K562 (cell line): Measurements from ENCODE around the gene IKBKE. TPM values are rescaled to one million over a fixed set of nuclear protein-coding genes. Genes with fewer than 3 reads are reported as not detected.

ENCODE experiments used
- ATAC-seq: fragments of 200-7000 bp; cut with Tn5 transposase; 3 replicates; pipeline ENCODE4 v1.9.1; 2020; ENCODE audit warnings: moderate library complexity
- BruUV-seq: library from RNA; stranded (reverse); fragments of 400-500 nt; replicated peaks from 2 replicates; lab custom pipeline; 2021; lab: Mats Ljungman, UMichigan
- CTCF ChIA-PET: fragments of 300-600 bp; formaldehyde crosslinking; extraction: SDS; loops from one replicate; lab custom pipeline; 2021; ENCODE audit warnings: low intra/inter-chr PET ratio; lab: Yijun Ruan, JAX
- POLR2A ChIA-PET: fragments of 300-600, 350-650 bp; sonication (Branson Sonifier 250); formaldehyde crosslinking; extraction: SDS; loops from one replicate; lab custom pipeline; 2021; ENCODE audit warnings: antibody characterized with exemption, inconsistent platforms; lab: Yijun Ruan, JAX
- DNase-seq, 4 experiments: peaks; one replicate each; pipeline versions ENCODE4 v3.0.0 to v3.0.0-alpha.2; 2011 to 2018; ENCODE audit warnings: low spot score in 3 of 4, mixed read lengths in 3 of 4; ENCODE audit errors: extremely low read depth in 1 of 4
- FAIRE-seq: peaks from 2 replicates; lab custom pipeline; 2011; peaks lifted over from hg19 to GRCh38; lab: Jason Lieb, UNC
- H2AFZ ChIP-seq: 2 replicates; pipeline ENCODE4 v1.6.0; 2011; ENCODE audit warnings: low read depth, low read length, control low read depth, inconsistent platforms
- H3K27ac ChIP-seq: fragments of 200-600 bp; 3 replicates; pipeline ENCODE4 v1.8.0; 2011; ENCODE audit warnings: low read depth, mild to moderate bottlenecking, control low read depth, inconsistent platforms, low read length, moderate library complexity, mixed read lengths; ENCODE audit errors: extremely low read depth
- H3K27me3 ChIP-seq, 2 experiments: fragments of 300-600 bp in 1 of 2; 2 replicates in 1 of 2; 3 replicates in 1 of 2; pipeline versions ENCODE4 v1.6.0 to v1.8.0; 2011; ENCODE audit warnings: inconsistent platforms in 2 of 2, low read length in 2 of 2, mild to moderate bottlenecking in 1 of 2, mixed read lengths in 1 of 2, moderate library complexity in 1 of 2; ENCODE audit not compliant: control insufficient read depth in 2 of 2, insufficient read depth in 2 of 2
- H3K36me3 ChIP-seq: fragments of 300-600 bp; 3 replicates; pipeline ENCODE4 v1.8.0; 2011; ENCODE audit warnings: mild to moderate bottlenecking, low read length, inconsistent platforms; ENCODE audit not compliant: control insufficient read depth, insufficient read depth
- H3K4me1 ChIP-seq, 2 experiments: fragments of 200-600 bp in 1 of 2; replicated peaks in 1 of 2; 2 replicates in 1 of 2; 3 replicates in 1 of 2; pipeline versions ENCODE4 v1.5.1 to v1.8.0; 2011; ENCODE audit warnings: inconsistent platforms in 2 of 2, low read length in 2 of 2, mild to moderate bottlenecking in 1 of 2, mixed read lengths in 1 of 2, moderate library complexity in 1 of 2; ENCODE audit not compliant: control insufficient read depth in 2 of 2, insufficient read depth in 2 of 2
- H3K4me2 ChIP-seq: 2 replicates; pipeline ENCODE4 v1.6.1; 2011; ENCODE audit warnings: low read length, control low read depth, inconsistent platforms, mixed read lengths; ENCODE audit not compliant: insufficient read depth
- H3K4me3 ChIP-seq: fragments of 200-600 bp; sonication (generic), shearing (Covaris generic); 2 replicates; pipeline ENCODE4 v1.5.1; 2016; ENCODE audit warnings: control low read depth, inconsistent platforms
- H3K79me2 ChIP-seq: fragments of 200-600 bp; 3 replicates; pipeline ENCODE4 v1.8.0; 2011; ENCODE audit warnings: low read length, inconsistent platforms; ENCODE audit not compliant: control insufficient read depth, insufficient read depth
- H3K9ac ChIP-seq, 2 experiments: 2 replicates each; pipeline versions ENCODE4 v1.6.0 to v1.6.1; 2011; ENCODE audit warnings: low read depth in 2 of 2, low read length in 2 of 2, control low read depth in 1 of 2, inconsistent platforms in 1 of 2, mild to moderate bottlenecking in 1 of 2, mixed read lengths in 1 of 2; ENCODE audit not compliant: insufficient read depth in 1 of 2
- H3K9me1 ChIP-seq: one replicate; pipeline ENCODE4 v1.6.0; 2011; ENCODE audit warnings: inconsistent platforms, mild to moderate bottlenecking, low read length, moderate library complexity; ENCODE audit not compliant: control insufficient read depth, insufficient read depth
- H3K9me3 ChIP-seq: replicated peaks from 2 replicates; pipeline ENCODE4 v1.5.1; 2011; ENCODE audit warnings: low read depth, low read length, inconsistent platforms; ENCODE audit not compliant: control insufficient read depth, insufficient read depth
- H4K20me1 ChIP-seq: replicated peaks from 2 replicates; pipeline ENCODE4 v1.6.1; 2011; ENCODE audit warnings: low read length, inconsistent platforms, mixed read lengths; ENCODE audit not compliant: control insufficient read depth, insufficient read depth
- POLR2G ChIP-seq: fragments of 200-400 bp; formaldehyde crosslinking; IDR thresholded peaks from 2 replicates; pipeline ENCODE4 v1.6.1; 2017; ENCODE audit warnings: low read depth, mild to moderate bottlenecking, antibody characterized with exemption, low read length, moderate library complexity
- WGBS: fragments of 100-300 bp; shearing (Covaris generic); methylation state at CpG from one replicate; pipeline ENCODE4 v1.1.6; 2016; ENCODE audit warnings: low coverage, mixed read lengths; ENCODE audit not compliant: insufficient coverage; ENCODE audit errors: missing lambda C conversion rate; 5-methylcytosine and 5-hydroxymethylcytosine counted together
- in situ Hi-C: fragments of 300-500 bp; cut with MboI; formaldehyde crosslinking; loops from 4 replicates; pipeline ENCODE4 v1.15.0; 2018; ENCODE audit warnings: inconsistent platforms, mixed read lengths
- intact Hi-C: fragments of 100-400 bp; cut with micrococcal nuclease; formaldehyde crosslinking; loops from 2 replicates; pipeline ENCODE4 v1.14.2; 2022
- polyA plus RNA-seq, 8 experiments: library from polyadenylated mRNA; depleted of rRNA in 4 of 8; stranded (reverse) in 5 of 8; unstranded in 3 of 8; fragments of >200 nt; fragmentation: Nextera tagmentation in 2 of 8; fragmentation: Illumina TruSeq in 1 of 8; extraction: Ambion mirVana in 2 of 8; extraction: Trizol in 1 of 8; gene quantifications; 2 replicates each; pipeline versions ENCODE4 v1.2.1 to v1.2.3, GENCODE V29; 2011 to 2014; ENCODE audit warnings: inconsistent platforms in 1 of 8, missing spikeins in 1 of 8
- total RNA-seq, 7 experiments: library from RNA; depleted of rRNA in 6 of 7; stranded (reverse); fragments of >200 nt in 6 of 7; fragmentation: Illumina TruSeq in 2 of 7; extraction: Trizol in 2 of 7; gene quantifications; 2 replicates each; pipeline versions ENCODE4 v1.2.1 to v1.2.3, GENCODE V29; 2011 to 2021; ENCODE audit warnings: low replicate concordance in 1 of 7
- TF ChIP-seq, protein P1 (sequence below): fragments of 450-650 bp; IDR thresholded peaks from 2 replicates; pipeline ENCODE4 v1.6.1; 2017; ENCODE audit warnings: mild to moderate bottlenecking, moderate library complexity

The IKBKE gene
- total and polyA plus RNA-seq, 9 of the 15 experiments (the other 6 are each of a cell fraction or from before 2014, with no cell fraction given): 2.3 to 9.0 (median 4.8) TPM

GRCh38 chr1:206460836-206461426 lies 9.3 kb upstream of the IKBKE start:
- no peak for FAIRE-seq
- peaks cover 7% of the 10 kb centered on the region; the same call in 1 of the 3 replicates for H3K36me3 ChIP-seq
- no peak overlapping the region for H2AFZ ChIP-seq
- no peaks in the 10 kb centered on the region for H3K79me2 ChIP-seq
- peak; percentile 38; the same call in 1 of the 2 replicates for TF ChIP-seq POLR2G
- TF ChIP-seq, protein P1, sequence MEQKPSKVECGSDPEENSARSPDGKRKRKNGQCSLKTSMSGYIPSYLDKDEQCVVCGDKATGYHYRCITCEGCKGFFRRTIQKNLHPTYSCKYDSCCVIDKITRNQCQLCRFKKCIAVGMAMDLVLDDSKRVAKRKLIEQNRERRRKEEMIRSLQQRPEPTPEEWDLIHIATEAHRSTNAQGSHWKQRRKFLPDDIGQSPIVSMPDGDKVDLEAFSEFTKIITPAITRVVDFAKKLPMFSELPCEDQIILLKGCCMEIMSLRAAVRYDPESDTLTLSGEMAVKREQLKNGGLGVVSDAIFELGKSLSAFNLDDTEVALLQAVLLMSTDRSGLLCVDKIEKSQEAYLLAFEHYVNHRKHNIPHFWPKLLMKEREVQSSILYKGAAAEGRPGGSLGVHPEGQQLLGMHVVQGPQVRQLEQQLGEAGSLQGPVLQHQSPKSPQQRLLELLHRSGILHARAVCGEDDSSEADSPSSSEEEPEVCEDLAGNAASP: no peak
- H3K9ac ChIP-seq: no peak overlapping the region; a peak in 1 of 4 replicates
- no peaks in the 10 kb centered on the region for H3K9me1 ChIP-seq
- ATAC-seq: no peak
- H3K27ac ChIP-seq: no peak overlapping the region
- in situ Hi-C loops (no loop called here), intact Hi-C loops (no loop called here)
- no peak overlapping the region for H3K4me2 ChIP-seq
- H4K20me1 ChIP-seq: no peaks in the 10 kb centered on the region
- ChIA-PET POLR2A (interaction anchor here (0.8 kb wide), 1 partner anchor 42 kb away, joined by 5 read pairs; no protein-coding TSS in a partner anchor), CTCF (interaction anchor here (1.2 kb wide), 1 partner anchor 617 kb away, joined by 3 read pairs; no protein-coding TSS in a partner anchor)
- no peaks in the 10 kb centered on the region for H3K27me3 ChIP-seq
- no TSS peak for BruUV-seq
- 70% methylated on average over 17 of the region's 17 CpGs for WGBS
- H3K9me3 ChIP-seq: no peaks in the 10 kb centered on the region
- H3K4me1 ChIP-seq: peaks cover 6 to 22% of the 10 kb centered on the region in 2 experiments
- no peak overlapping the region for H3K4me3 ChIP-seq
- DNase-seq: no peak
